H1 (cell line): Measurements from ENCODE around the gene KRT222. TPM values are rescaled to one million over a fixed set of nuclear protein-coding genes. Genes with fewer than 3 reads are reported as not detected.

Experiments used
- ASH2L ChIP-seq: fragments of 200-600, 300-600 bp; sonication (generic); IDR thresholded peaks from one replicate; pipeline ENCODE4 v1.7.1; 2017; ENCODE audit warnings: low read length
- CBX8 ChIP-seq: fragments of 300-800, 300-1000 bp; sonication (generic); IDR thresholded peaks from 2 replicates; pipeline ENCODE4 v1.7.1; 2016; ENCODE audit warnings: low read depth, low read length, borderline replicate concordance
- EGR1 ChIP-seq: IDR thresholded peaks from 2 replicates; pipeline ENCODE4 v1.6.1; 2011; ENCODE audit warnings: low read depth, low read length, borderline replicate concordance
- EZH2 ChIP-seq: fragments of 200-600 bp; sonication (generic); IDR thresholded peaks from 2 replicates; pipeline ENCODE4 v1.7.1; 2012; ENCODE audit warnings: low read depth, mild to moderate bottlenecking, moderate library complexity, low read length, inconsistent platforms; ENCODE audit not compliant: severe bottlenecking
- MAX ChIP-seq: IDR thresholded peaks from 2 replicates; pipeline ENCODE4 v1.6.1; 2012; ENCODE audit warnings: inconsistent platforms
- NRF1 ChIP-seq: IDR thresholded peaks from 2 replicates; pipeline ENCODE4 v1.6.1; 2011; ENCODE audit warnings: mild to moderate bottlenecking, low read depth, low read length, improper control_type of control experiment
- PHF8 ChIP-seq: fragments of 200-600 bp; sonication (generic); conservative IDR thresholded peaks from 2 replicates; pipeline ENCODE4 v1.7.1; 2012; ENCODE audit warnings: low read depth, mild to moderate bottlenecking, inconsistent platforms, low read length, moderate library complexity
- polyA plus RNA-seq, 7 experiments: library from polyadenylated mRNA; depleted of rRNA in 3 of 7; stranded (reverse) in 5 of 7; unstranded in 2 of 7; fragments of >200 nt in 5 of 7; fragments of 200-250 nt in 2 of 7; gene quantifications; 1 replicate in 5 of 7; 2 replicates in 1 of 7; 4 replicates in 1 of 7; pipeline versions ENCODE4 v1.2.1 to v1.2.3, GENCODE V29; 2011 to 2013; ENCODE audit warnings: missing spikeins in 2 of 7, mixed read lengths in 2 of 7
- total RNA-seq: library from RNA; stranded (reverse); fragmentation: NEBNext Ultra II Directional; extraction: Animal tissue kit (Norgen Biotek cat#: 25700); gene quantifications from 2 replicates; pipeline ENCODE4 v1.2.1, GENCODE V29; 2021

KRT222 gene
- total and polyA plus RNA-seq, 2 of the 8 experiments (the other 6 are each of a cell fraction or from before 2014, with no cell fraction given) = 0.08 to 0.61 TPM

- TF ChIP-seq CBX8 (no peak), NRF1 (no peak), PHF8 (no peak), MAX (no peak), EGR1 (no peak), ASH2L (no peak), EZH2 (no peak)
Measured at GRCh38 chr17:40613467-40614154, 51.4 kb downstream of the KRT222 start (continued).
